ENCODE measurements around the gene ACD.
A peak's percentile ranks its signal among the peaks of the same experiment; 100 is the strongest.

Gene ACD

DNA sequence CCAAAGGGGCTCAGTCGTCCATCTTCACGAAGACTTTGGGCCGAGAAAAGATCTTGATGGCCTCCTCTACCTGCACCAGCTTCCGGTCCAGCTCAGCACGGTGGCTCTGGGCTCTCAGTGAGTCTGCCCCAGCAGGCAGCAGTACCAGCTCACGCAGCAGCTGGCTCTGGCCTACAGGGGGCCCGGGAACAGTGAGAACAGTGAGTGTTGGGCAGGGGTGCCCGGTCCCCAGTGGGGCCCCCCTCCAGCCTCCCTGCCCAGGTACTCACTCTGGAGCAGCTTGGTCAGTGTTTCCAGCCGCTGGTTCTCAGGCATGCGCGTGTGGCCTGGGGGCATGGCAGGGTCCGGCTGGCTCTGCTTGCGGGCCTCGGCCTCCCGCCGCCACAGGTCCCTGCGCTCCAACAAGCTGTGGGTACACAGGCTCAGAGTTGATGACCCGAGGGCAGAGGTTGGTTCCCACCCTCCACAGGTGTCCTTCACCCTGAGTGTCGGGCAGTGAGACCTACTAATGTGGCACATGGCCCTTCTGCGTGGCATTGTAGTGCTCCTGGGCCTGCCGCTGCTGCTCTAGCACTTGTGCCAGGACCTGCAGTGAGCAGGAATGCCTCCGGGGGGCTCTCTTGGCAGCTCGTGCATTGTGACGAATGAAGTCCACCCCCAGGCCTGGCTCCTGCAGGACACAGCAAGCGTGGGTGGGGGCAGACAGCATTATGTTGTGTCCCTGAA lies 3.3 kb upstream of the ACD start:
- no peak overlapping the region for H3K27ac ChIP-seq
- no peak for DNase-seq (ENCODE audit: low read depth, low spot score)

DNA sequence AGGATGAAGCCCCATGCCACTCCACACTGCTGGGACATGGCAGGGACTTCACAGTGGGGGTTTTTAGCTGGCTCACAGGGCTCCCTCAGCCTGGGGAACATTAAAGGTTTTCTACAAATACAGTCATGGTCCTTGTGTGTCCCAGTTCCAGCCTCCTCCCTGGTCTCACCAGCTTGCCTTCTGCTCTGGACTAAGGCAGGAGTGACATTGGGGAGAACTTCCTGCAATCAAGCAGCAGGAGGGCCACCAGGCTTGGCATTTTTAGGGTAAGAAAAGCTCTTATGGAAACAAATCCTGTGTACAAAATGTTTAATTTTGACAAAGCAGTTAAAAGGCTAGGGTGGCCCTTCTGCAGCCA lies 2.6 kb upstream of the ACD start:
- H3K27ac ChIP-seq = no peak overlapping the region
- no peak for DNase-seq (ENCODE audit: low read depth, low spot score)

- no peak for DNase-seq (ENCODE audit: low read depth, low spot score)
- no peak overlapping the region for H3K27ac ChIP-seq
Observed at GRCh38 chr16:67661886-67662652, 2.0 kb upstream of the ACD start.

- DNase-seq (ENCODE audit: low read depth, low spot score) = no peak
- peak overlapping the region; percentile 60 for H3K27ac ChIP-seq
Observed at GRCh38 chr16:67661101-67661761, 1.2 kb upstream of the ACD start.

DNA sequence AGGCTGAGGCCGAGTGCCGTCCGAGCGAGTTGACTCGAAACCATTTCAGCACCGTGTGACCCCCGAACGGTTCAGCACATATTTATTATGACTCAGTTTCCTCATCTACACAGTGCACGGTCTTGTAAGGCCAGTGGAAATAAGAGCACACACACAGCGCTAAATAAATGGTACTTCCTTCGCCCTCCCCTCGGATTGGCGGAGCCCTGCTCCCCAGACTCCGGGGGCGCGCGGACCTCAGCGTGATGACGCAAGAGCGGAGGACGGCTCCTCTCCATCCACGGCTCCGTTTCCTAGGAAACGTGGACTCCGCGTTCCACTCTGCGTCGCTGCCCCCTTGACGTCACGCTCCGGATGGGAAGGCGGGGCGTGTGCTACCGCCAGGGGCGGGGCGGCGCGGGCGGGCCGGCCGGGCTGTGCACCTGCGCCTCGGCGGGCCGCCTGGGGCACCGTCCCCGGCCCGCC lies 536 bp upstream of the ACD start, which contains the start of gene PARD6A:
PARD6A (plus strand) TSS at position 397 of the 465 bp plus-strand sequence. CDS start 79 bp downstream, outside the sequence.
- peak; percentile 41 for DNase-seq (ENCODE audit: low read depth, low spot score)
- H3K27ac ChIP-seq = peak within 1 kb of the TSS; percentile 60

GRCh38 chr16:67658849-67659674 lies 998 bp downstream of the ACD start:
- H3K27ac ChIP-seq = no peak overlapping the region
- no peak for DNase-seq (ENCODE audit: low read depth, low spot score)

DNA sequence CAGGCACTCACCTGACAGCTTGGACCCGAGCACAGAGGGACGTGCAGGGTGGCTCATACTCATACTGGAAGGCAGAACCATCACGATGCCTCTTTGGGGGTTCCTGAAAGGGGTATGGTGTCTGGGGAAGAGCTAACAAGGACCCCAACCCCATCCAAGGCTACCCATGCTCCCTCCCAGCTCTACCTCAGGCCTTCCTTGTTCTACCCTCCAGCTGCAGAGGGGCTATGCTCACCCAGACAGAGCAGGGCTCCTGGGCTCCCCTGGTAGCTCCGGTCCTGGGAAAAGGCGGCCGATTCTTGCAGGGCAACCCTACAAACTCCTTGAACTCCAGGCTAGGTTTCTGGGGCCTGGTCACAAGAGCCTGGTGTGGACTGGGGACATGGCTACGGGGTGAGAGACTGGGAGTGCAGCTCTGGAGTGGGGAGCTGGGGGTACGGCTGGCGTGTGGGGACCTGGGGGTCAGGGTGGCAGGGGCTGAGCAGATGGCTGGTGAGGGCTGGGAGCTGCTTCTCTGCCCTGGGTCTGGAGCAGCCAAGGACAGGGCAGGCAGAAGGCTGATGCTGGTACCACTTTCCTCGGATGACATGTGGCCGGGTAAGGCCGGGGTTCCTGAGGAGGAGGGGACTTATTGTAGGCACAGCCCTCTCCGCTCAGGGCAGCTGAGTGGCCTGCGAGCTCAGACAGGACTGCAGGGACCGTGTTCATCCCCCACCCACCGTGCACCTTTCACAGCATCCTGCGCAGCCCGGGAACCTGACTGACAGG lies 2.1 kb downstream of the ACD start:
- no peak overlapping the region for H3K27ac ChIP-seq
- DNase-seq (ENCODE audit: low read depth, low spot score) = no peak

DNA sequence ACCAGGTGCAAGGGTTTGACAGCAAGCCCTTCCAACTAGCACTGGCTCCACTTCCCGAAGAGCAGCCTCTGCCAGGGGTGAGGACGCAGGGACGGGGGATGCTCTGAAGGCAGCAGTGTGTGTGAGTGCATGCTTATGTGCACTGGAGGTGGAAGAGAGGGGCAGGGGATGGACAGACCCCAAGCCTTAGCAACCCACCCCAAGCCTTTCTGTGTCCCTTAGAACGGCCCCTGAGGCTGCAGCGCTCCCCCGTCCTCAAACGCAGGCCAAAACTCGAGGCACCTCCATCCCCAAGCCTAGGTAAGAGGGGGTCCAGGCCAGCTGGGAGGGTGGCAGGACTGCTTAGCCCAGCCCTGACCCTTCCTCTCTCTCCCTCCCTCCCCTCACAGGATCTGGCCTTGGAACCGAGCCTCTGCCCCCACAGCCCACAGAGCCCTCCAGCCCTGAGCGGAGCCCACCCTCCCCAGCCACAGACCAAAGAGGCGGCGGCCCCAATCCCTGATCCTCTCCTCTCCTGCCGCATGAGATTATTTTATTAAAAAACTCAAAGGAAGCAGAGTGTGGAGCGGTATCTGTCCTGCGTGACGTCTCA lies 2.9 kb downstream of the ACD start:
- no peak for DNase-seq (ENCODE audit: low read depth, low spot score)

DNA sequence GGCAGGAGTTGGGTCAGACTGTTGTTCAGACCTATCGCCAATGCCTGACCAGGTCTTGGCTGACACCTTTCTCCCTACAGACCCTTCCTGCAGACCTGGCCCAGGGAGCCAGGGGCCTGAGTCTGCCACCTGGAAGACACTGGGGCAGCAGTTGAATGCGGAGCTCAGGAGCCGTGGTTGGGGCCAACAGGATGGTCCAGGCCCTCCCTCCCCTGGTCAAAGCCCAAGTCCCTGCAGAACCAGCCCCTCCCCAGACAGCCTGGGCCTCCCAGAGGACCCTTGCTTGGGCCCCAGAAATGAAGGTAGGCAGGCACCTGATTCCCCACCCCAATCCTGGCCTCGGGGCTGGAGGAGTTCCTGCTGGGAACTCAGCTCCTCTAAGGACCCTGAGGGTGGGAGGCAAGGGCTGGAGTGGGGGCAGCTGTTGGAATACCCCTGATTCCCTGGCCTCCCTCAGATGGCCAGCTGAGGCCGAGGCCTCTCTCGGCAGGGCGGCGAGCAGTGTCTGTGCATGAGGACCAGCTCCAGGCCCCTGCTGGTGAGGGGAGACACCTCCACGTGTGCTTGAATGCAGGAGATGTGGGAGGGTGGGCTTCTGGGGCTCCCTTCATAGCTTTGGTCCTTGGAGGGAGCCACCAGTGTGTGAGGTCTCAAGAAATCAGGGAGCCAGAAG lies 3.6 kb downstream of the ACD start:
- no peak overlapping the region for H3K27ac ChIP-seq
- DNase-seq (ENCODE audit: low read depth, low spot score) = no peak

More for the DNA sequence above, 2.9 kb downstream of the ACD start:
- H3K27ac ChIP-seq = no peak overlapping the region

GRCh38 chr16:67655363-67655762 lies 4.7 kb downstream of the ACD start:
- no peak overlapping the region for H3K27ac ChIP-seq
- DNase-seq (ENCODE audit: low read depth, low spot score) = no peak

- no peak overlapping the region for H3K27ac ChIP-seq
- DNase-seq (ENCODE audit: low read depth, low spot score) = no peak
Observed at GRCh38 chr16:67654403-67654911, 5.6 kb downstream of the ACD start.

- DNase-seq (ENCODE audit: low read depth, low spot score) = no peak
- no peak overlapping the region for H3K27ac ChIP-seq
Observed at GRCh38 chr16:67653789-67654402, 6.2 kb downstream of the ACD start.

GRCh38 chr16:67653128-67653788 lies 6.8 kb downstream of the ACD start:
- no peak overlapping the region for H3K27ac ChIP-seq
- no peak for DNase-seq (ENCODE audit: low read depth, low spot score)

DNA sequence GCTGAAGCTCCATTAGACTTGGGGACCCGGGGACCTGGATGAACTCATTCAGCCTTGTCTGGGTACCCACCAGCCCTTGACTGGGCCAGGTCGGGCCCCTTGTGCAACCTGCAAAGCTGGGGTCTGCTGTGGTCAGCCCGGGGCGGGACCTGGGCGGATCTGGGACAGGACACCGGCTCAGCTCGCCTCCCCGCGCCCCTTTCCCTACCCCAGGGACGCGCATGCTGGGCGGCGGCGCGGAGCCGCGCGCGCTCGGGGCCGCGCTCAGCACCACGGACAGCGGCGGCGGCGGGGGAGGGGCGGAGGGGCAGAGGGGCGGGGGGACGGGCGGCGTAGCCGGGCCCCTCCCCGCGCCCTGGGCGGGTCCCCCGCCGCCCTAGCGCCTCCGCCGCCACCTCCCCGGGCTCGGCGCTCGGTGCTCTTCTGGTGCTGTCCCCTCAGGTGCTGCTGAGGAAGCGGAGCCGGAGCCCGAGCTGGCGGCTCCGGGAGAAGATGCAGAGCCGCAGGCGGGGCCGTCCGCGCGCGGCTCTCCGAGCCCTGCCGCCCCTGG lies 7.4 kb downstream of the ACD start:
- H3K27ac ChIP-seq = no peak overlapping the region
- DNase-seq (ENCODE audit: low read depth, low spot score) = no peak

GRCh38 chr16:67651847-67652246 lies 8.2 kb downstream of the ACD start:
- no peak for DNase-seq (ENCODE audit: low read depth, low spot score)
- H3K27ac ChIP-seq = no peak overlapping the region

- DNase-seq (ENCODE audit: low read depth, low spot score) = no peak
- no peak overlapping the region for H3K27ac ChIP-seq
Observed at GRCh38 chr16:67651039-67651438, 9.0 kb downstream of the ACD start.

- DNase-seq (ENCODE audit: low read depth, low spot score) = no peak
- no peak overlapping the region for H3K27ac ChIP-seq
Observed at GRCh38 chr16:67650023-67650422, 10.0 kb downstream of the ACD start.
